Osteoblast (primary cell): ENCODE measurements around the gene ANKRD44. TPM values are rescaled to one million over a fixed set of nuclear protein-coding genes. Genes with fewer than 3 reads are reported as not detected.

Source experiments
- DNase-seq: peaks from one replicate; pipeline ENCODE4 v3.0.0; 2011; ENCODE audit warnings: low spot score, mixed read lengths; ENCODE audit not compliant: insufficient read length; ENCODE audit errors: missing footprints
- H2AFZ ChIP-seq: 2 replicates; pipeline ENCODE4 v1.6.0; 2011; ENCODE audit warnings: mild to moderate bottlenecking, low read length
- H3K27ac ChIP-seq: 2 replicates; pipeline ENCODE4 v1.5.1; 2011; ENCODE audit warnings: mild to moderate bottlenecking, low read depth, low read length, moderate library complexity
- H3K27me3 ChIP-seq: 2 replicates; pipeline ENCODE4 v1.6.0; 2012; ENCODE audit warnings: mild to moderate bottlenecking, control low read depth, inconsistent platforms, low read length, moderate library complexity; ENCODE audit not compliant: insufficient read depth
- H3K36me3 ChIP-seq: 2 replicates; pipeline ENCODE4 v1.5.1; 2011; ENCODE audit warnings: mild to moderate bottlenecking, low read length, control low read depth, moderate library complexity; ENCODE audit not compliant: insufficient read depth
- H3K4me1 ChIP-seq: 2 replicates; pipeline ENCODE4 v1.5.1; 2011; ENCODE audit warnings: mild to moderate bottlenecking, low read length, control low read depth, moderate library complexity; ENCODE audit not compliant: insufficient read depth
- H3K4me2 ChIP-seq: 2 replicates; pipeline ENCODE4 v1.6.0; 2011; ENCODE audit warnings: mild to moderate bottlenecking, low read length; ENCODE audit not compliant: insufficient read depth
- H3K4me3 ChIP-seq: fragments of 200-600 bp; sonication (generic); 3 replicates; pipeline ENCODE4 v1.5.1; 2012; ENCODE audit warnings: mild to moderate bottlenecking, low read length, inconsistent platforms; ENCODE audit not compliant: insufficient read depth
- H3K79me2 ChIP-seq: 2 replicates; pipeline ENCODE4 v1.6.0; 2012; ENCODE audit warnings: mild to moderate bottlenecking, low read length, control low read depth, inconsistent platforms; ENCODE audit not compliant: insufficient read depth
- H3K9me3 ChIP-seq: 2 replicates; pipeline ENCODE4 v1.5.1; 2011; ENCODE audit warnings: low read depth, low read length, control low read depth
- H4K20me1 ChIP-seq: 2 replicates; pipeline ENCODE4 v1.6.0; 2012; ENCODE audit warnings: mild to moderate bottlenecking, low read length, control low read depth; ENCODE audit not compliant: insufficient read depth
- CTCF ChIP-seq: IDR thresholded peaks from 2 replicates; pipeline ENCODE4 v1.5.1; 2011; ENCODE audit warnings: mild to moderate bottlenecking, low read depth, low read length, moderate library complexity; ENCODE audit errors: extremely low read depth
- total RNA-seq: library from RNA; depleted of rRNA; stranded (reverse); fragments of >200 nt; gene quantifications from 2 replicates; pipeline ENCODE4 v1.2.3, GENCODE V29; 2012

The ANKRD44 gene
- total RNA-seq, 1 donor, result 44.5 TPM

- no peak for TF ChIP-seq CTCF
- H3K4me1 ChIP-seq, result peaks cover 9% of the 10 kb centered on the region
- DNase-seq, result no peak
- H3K27ac ChIP-seq, result no peak overlapping the region
- peak overlapping the region; percentile 86 for H3K4me3 ChIP-seq
- H4K20me1 ChIP-seq, result no peaks in the 10 kb centered on the region
- peak overlapping the region; percentile 91 for H3K4me2 ChIP-seq
- H3K36me3 ChIP-seq, result no peaks in the 10 kb centered on the region
- peak overlapping the region; percentile 90 for H2AFZ ChIP-seq
- peaks cover 13% of the 10 kb centered on the region for H3K79me2 ChIP-seq
- peaks cover 8% of the 10 kb centered on the region for H3K27me3 ChIP-seq
- H3K9me3 ChIP-seq, result no peaks in the 10 kb centered on the region
These were observed 424 bp upstream of the ANKRD44 start for GRCh38 chr2:197310987-197311420.

- no peak overlapping the region for H3K27ac ChIP-seq
- DNase-seq, result peak; percentile 96
- no peak for TF ChIP-seq CTCF
- peaks cover 9% of the 10 kb centered on the region for H3K4me1 ChIP-seq
- peak overlapping the region; percentile 85 for H3K4me2 ChIP-seq
- H2AFZ ChIP-seq, result peak overlapping the region; percentile 95
- no peaks in the 10 kb centered on the region for H3K9me3 ChIP-seq
- H3K36me3 ChIP-seq, result no peaks in the 10 kb centered on the region
- peaks cover 19% of the 10 kb centered on the region for H3K79me2 ChIP-seq
- no peaks in the 10 kb centered on the region for H4K20me1 ChIP-seq
- peak overlapping the region; percentile 86 for H3K4me3 ChIP-seq
- peaks cover 8% of the 10 kb centered on the region for H3K27me3 ChIP-seq
These were observed 819 bp downstream of the ANKRD44 start for GRCh38 chr2:197309691-197310231.

- Histone ChIP-seq H3K4me1 (peaks cover 9% of the 10 kb centered on the region), H3K27ac (no peak overlapping the region), H3K36me3 (no peaks in the 10 kb centered on the region), H3K27me3 (peaks cover 8% of the 10 kb centered on the region), H2AFZ (peak overlapping the region; percentile 95), H3K4me2 (peak overlapping the region; percentile 85), H4K20me1 (no peaks in the 10 kb centered on the region), H3K9me3 (no peaks in the 10 kb centered on the region), H3K79me2 (peaks cover 24% of the 10 kb centered on the region), H3K4me3 (peak overlapping the region; percentile 86)
- TF ChIP-seq CTCF, result no peak
- peak; percentile 67 for DNase-seq
These were observed 1.4 kb downstream of the ANKRD44 start for GRCh38 chr2:197308996-197309690.

GRCh38 chr2:197308585-197308984 is 2.0 kb downstream of the ANKRD44 start:
- H3K36me3 ChIP-seq, result no peaks in the 10 kb centered on the region
- TF ChIP-seq CTCF, result no peak
- no peaks in the 10 kb centered on the region for H3K9me3 ChIP-seq
- H3K4me2 ChIP-seq, result no peak overlapping the region
- H3K4me1 ChIP-seq, result peaks cover 9% of the 10 kb centered on the region
- no peak for DNase-seq
- H3K27ac ChIP-seq, result no peak overlapping the region
- peaks cover 5% of the 10 kb centered on the region for H3K27me3 ChIP-seq
- no peak overlapping the region for H2AFZ ChIP-seq
- H3K4me3 ChIP-seq, result no peak overlapping the region
- peaks cover 24% of the 10 kb centered on the region for H3K79me2 ChIP-seq
- H4K20me1 ChIP-seq, result no peaks in the 10 kb centered on the region
